Upper lobe of right lung (tissue), 1 donor: ENCODE measurements around the gene ANTKMT. TPM values are rescaled to one million over a fixed set of nuclear protein-coding genes. Genes with fewer than 3 reads are reported as not detected.

ENCODE experiments used
- ATAC-seq: fragments of 200-7000 bp; cut with Tn5 transposase; one replicate; pipeline ENCODE4 v1.9.1; 2020; ENCODE audit warnings: mild to moderate bottlenecking, moderate library complexity
- DNase-seq: peaks from one replicate; pipeline ENCODE4 v3.0.0-alpha.2; 2020
- H3K27ac ChIP-seq: fragments of 200-600 bp; one replicate; pipeline ENCODE4 v1.8.0; 2022
- H3K27me3 ChIP-seq: fragments of 200-600 bp; one replicate; pipeline ENCODE4 v1.8.0; 2022; ENCODE audit warnings: mild to moderate bottlenecking
- H3K36me3 ChIP-seq: fragments of 200-600 bp; one replicate; pipeline ENCODE4 v1.8.0; 2022
- H3K4me1 ChIP-seq: fragments of 200-600 bp; one replicate; pipeline ENCODE4 v1.8.0; 2022
- H3K4me3 ChIP-seq: fragments of 200-600 bp; one replicate; pipeline ENCODE4 v1.8.0; 2022; ENCODE audit warnings: mild to moderate bottlenecking
- H3K9me3 ChIP-seq: fragments of 200-600 bp; one replicate; pipeline ENCODE4 v1.8.0; 2022
- intact Hi-C: fragments of 100-400 bp; cut with DNase I; formaldehyde crosslinking; loops from one replicate; pipeline ENCODE4 v1.11.0; 2022
- total RNA-seq: library from RNA; stranded (reverse); fragmentation: NEBNext Ultra II Directional; extraction: Animal tissue kit (Norgen Biotek cat#: 25700); gene quantifications from one replicate; pipeline ENCODE4 v1.2.1, GENCODE V29; 2021
- TF ChIP-seq, protein P1 (sequence below): fragments of 200-600 bp; IDR thresholded peaks from one replicate; pipeline ENCODE4 v1.8.0; 2022; ENCODE audit warnings: antibody characterized with exemption
- donor health status: DM: no; HTN: yes; CAD: no; lungs with severe emphysema.

ANTKMT gene
- total RNA-seq, 1 donor from 2014 or later: 30.5 TPM

DNA sequence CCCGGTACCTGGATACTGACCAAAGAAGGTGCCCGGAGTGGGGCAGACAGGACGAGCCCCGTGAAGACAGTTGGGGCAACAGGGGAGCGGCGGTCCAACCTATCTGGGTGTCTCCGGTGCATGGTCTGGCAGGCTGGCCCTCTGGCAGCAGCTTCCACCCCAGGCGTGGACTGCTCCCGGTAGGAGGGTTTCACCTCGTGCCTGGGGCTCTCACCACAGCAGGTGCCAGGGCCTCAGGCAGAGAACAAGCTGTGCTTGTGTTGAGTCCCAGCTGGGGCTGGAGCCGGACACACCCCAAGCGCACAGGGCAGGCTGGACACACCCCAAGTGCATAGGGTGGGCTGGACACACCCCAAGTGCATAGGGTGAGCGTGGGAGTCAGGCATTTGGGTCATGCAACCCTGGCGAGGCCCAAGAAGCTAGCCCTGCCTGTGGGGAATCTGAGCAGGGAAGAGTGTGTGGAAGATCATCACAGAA lies 13.8 kb upstream of the ANTKMT start:
- H3K9me3 ChIP-seq: no peaks in the 10 kb centered on the region
- no peaks in the 10 kb centered on the region for H3K36me3 ChIP-seq
- ATAC-seq (no peak), DNase-seq (no peak)
- no peaks in the 10 kb centered on the region for H3K4me1 ChIP-seq
- H3K27me3 ChIP-seq: peaks cover 87% of the 10 kb centered on the region
- intact Hi-C loops: no loop called here
- TF ChIP-seq, protein P1, sequence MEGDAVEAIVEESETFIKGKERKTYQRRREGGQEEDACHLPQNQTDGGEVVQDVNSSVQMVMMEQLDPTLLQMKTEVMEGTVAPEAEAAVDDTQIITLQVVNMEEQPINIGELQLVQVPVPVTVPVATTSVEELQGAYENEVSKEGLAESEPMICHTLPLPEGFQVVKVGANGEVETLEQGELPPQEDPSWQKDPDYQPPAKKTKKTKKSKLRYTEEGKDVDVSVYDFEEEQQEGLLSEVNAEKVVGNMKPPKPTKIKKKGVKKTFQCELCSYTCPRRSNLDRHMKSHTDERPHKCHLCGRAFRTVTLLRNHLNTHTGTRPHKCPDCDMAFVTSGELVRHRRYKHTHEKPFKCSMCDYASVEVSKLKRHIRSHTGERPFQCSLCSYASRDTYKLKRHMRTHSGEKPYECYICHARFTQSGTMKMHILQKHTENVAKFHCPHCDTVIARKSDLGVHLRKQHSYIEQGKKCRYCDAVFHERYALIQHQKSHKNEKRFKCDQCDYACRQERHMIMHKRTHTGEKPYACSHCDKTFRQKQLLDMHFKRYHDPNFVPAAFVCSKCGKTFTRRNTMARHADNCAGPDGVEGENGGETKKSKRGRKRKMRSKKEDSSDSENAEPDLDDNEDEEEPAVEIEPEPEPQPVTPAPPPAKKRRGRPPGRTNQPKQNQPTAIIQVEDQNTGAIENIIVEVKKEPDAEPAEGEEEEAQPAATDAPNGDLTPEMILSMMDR: no peak
- H3K4me3 ChIP-seq: no peak overlapping the region
- H3K27ac ChIP-seq: no peak overlapping the region

DNA sequence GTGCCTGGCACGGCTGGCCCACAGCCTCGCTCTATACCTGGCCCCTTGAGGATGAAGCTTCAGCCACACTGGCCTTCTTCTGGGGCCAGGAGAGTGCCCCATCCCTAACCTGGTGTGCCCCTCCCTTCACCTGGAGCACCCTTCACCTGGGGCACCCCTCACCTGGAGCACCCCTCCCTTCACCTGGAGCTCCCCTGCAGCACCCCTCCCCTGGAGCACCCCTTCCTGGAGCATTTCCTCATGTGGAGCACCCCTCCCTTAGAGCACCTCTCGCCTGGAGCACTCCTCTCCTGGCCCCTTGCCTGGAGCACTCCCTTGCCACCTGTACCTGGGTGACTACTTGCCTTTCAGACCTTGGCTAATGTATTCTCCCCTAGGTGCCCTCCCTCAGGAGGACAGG lies 12.9 kb upstream of the ANTKMT start:
- DNase-seq: no peak
- Histone ChIP-seq H3K4me3 (no peak overlapping the region), H3K4me1 (no peaks in the 10 kb centered on the region), H3K9me3 (no peaks in the 10 kb centered on the region), H3K36me3 (no peaks in the 10 kb centered on the region), H3K27ac (no peak overlapping the region), H3K27me3 (peaks cover 78% of the 10 kb centered on the region)
- TF ChIP-seq, protein P1: no peak
- ATAC-seq: no peak
- intact Hi-C loops: no loop called here

DNA sequence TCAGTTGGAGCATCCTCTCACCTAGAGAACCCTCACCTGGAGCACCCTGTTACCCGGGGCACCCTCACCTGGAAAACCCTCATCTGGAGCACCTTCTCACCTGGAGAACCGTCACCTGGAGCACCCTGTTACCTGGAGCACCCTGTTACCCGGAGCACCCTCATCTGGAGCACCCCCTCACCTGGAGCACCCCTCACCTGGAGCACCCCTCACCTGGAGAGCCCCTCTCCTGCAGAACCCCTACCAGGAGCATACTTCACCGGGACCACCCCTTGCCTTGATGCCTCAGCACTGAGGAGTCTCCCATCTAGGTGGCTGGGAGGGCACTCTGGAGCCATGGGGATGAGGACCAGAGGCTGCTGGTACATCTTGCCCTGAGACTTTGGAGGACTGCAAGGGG lies 12.0 kb upstream of the ANTKMT start:
- Histone ChIP-seq H3K27me3 (peaks cover 69% of the 10 kb centered on the region), H3K27ac (no peak overlapping the region), H3K4me1 (no peaks in the 10 kb centered on the region), H3K4me3 (no peak overlapping the region), H3K36me3 (no peaks in the 10 kb centered on the region), H3K9me3 (no peaks in the 10 kb centered on the region)
- intact Hi-C loops: no loop called here
- ATAC-seq (no peak), DNase-seq (no peak)
- TF ChIP-seq, protein P1: no peak

DNA sequence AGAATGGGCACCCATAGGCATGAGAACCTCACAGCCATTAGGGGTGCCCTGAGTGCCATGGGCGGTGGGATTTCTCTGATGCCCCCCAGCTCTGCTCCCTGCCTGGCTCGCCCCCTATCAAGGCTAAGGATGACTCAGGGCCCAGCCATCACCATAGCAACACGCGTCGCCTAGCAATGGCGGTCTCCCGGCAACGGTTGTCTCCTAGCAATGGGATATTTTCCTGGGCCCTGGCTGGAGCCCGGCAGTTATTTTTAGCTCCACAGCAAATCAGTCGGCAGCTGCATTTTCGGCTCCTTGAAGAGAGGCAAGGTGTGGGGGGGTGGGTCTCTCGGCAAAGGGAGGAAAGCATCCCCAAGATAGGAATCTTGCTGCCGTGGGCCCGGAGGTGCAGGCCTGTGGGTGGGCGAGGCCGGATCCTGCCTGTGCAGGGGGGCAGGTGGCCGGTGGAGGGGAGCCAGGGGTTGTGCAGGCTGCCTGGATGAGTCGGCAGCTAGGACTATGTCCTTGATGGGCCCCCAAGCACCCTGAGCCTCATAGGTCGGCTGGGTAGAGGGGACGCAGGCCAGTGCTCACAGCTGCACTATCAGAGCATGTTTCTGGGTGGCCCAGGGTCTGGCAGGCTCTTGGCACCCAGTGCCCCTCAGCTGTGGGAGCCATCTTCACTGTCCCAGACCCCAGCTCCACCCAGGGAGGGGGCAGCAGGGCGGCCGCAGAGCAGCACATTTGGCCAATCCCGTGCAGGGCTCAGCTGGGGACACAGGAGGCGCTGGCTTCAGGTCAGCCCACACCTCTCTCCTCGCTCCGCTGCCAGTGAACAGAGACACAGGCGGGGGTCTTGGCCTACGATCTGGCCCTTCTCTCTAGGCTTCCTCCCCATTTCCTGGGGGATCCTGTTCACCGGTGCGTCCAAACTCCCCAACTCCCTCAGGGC lies 11.1 kb upstream of the ANTKMT start:
- ATAC-seq (no peak), DNase-seq (no peak)
- Histone ChIP-seq H3K9me3 (no peaks in the 10 kb centered on the region), H3K4me3 (no peak overlapping the region), H3K27me3 (peaks cover 60% of the 10 kb centered on the region), H3K4me1 (peaks cover 4% of the 10 kb centered on the region), H3K36me3 (no peaks in the 10 kb centered on the region), H3K27ac (no peak overlapping the region)
- TF ChIP-seq, protein P1: no peak
- intact Hi-C loops: loop anchor here (10.0 kb wide), 1 partner anchor 75 kb away; the partner anchor contains the start of genes CHTF18 and RPUSD1

DNA sequence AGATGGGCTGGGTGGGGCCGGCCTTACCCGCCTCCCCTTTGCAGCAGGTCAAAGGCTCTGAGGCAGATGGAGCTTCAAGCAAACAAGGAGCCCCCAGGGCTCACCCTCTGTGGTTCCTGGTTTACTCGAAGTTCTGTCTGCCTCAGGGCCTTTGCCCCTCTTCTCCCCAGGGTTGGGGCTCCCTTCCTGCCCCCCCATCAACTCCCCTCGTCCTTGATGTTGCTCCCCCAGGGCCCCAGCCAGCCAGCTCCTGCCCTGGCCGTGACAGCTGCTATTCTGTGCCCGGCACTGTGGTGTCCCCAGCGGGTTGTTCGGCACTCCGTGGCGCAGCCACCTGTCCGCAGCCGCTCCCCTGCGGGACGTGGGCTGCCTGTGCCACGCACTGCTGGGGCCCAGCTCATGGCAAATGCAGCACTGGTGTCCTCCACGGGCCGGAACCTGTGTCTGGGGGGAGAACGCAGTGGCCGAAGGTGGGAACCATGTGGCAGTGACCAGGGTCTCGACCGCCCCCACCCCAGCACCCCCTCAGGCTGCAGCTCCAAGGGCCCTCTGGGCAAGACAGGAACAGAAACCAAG lies 10.4 kb upstream of the ANTKMT start:
- intact Hi-C loops: loop anchor here (10.0 kb wide), 1 partner anchor 74 kb away; the partner anchor contains the start of genes CHTF18 and RPUSD1
- Histone ChIP-seq H3K4me3 (no peak overlapping the region), H3K36me3 (no peaks in the 10 kb centered on the region), H3K27me3 (peaks cover 56% of the 10 kb centered on the region), H3K9me3 (no peaks in the 10 kb centered on the region), H3K4me1 (peaks cover 4% of the 10 kb centered on the region), H3K27ac (no peak overlapping the region)
- ATAC-seq (no peak), DNase-seq (no peak)
- TF ChIP-seq, protein P1: no peak
